H9 (cell line): ENCODE data around the gene PIBF1. TPM values are rescaled to one million over a fixed set of nuclear protein-coding genes. Genes with fewer than 3 reads are reported as not detected.

Experiments
- DNase-seq: peaks from one replicate; pipeline ENCODE4 v3.0.0-alpha.2; 2017
- H2AFZ ChIP-seq: one replicate; pipeline ENCODE4 v1.6.1; 2013; ENCODE audit warnings: mild to moderate bottlenecking, low read length, control low read depth, moderate library complexity
- H2AK5ac ChIP-seq: 2 replicates; pipeline ENCODE4 v1.6.1; 2013; ENCODE audit warnings: low read length, control low read depth, mixed read lengths; ENCODE audit not compliant: insufficient read length
- H2BK120ac ChIP-seq: one replicate; pipeline ENCODE4 v1.6.1; 2013; ENCODE audit warnings: low read depth, mild to moderate bottlenecking, low read length, control low read depth, inconsistent platforms; ENCODE audit not compliant: poor library complexity, severe bottlenecking
- H2BK12ac ChIP-seq: 2 replicates; pipeline ENCODE4 v1.6.1; 2013; ENCODE audit warnings: low read length, control low read depth, mixed read lengths, low read depth; ENCODE audit not compliant: insufficient read length
- H2BK15ac ChIP-seq: 2 replicates; pipeline ENCODE4 v1.6.1; 2013; ENCODE audit warnings: low read depth, low read length, control low read depth
- H2BK20ac ChIP-seq: one replicate; pipeline ENCODE4 v1.6.1; 2013; ENCODE audit warnings: low read depth, mild to moderate bottlenecking, low read length, control low read depth, inconsistent platforms; ENCODE audit not compliant: poor library complexity, severe bottlenecking
- H2BK5ac ChIP-seq: 2 replicates; pipeline ENCODE4 v1.6.1; 2013; ENCODE audit warnings: low read length, control low read depth, mixed read lengths; ENCODE audit not compliant: insufficient read length
- H3K14ac ChIP-seq: 2 replicates; pipeline ENCODE4 v1.6.1; 2013; ENCODE audit warnings: low read length, control low read depth; ENCODE audit not compliant: insufficient read depth
- H3K18ac ChIP-seq: 2 replicates; pipeline ENCODE4 v1.6.1; 2013; ENCODE audit warnings: low read depth, mild to moderate bottlenecking, mixed read lengths, low read length, control low read depth; ENCODE audit not compliant: insufficient read length
- H3K23ac ChIP-seq: 2 replicates; pipeline ENCODE4 v1.6.1; 2013; ENCODE audit warnings: low read length, control low read depth, mixed read lengths, low read depth; ENCODE audit not compliant: insufficient read length
- H3K23me2 ChIP-seq: 2 replicates; pipeline ENCODE4 v1.6.1; 2013; ENCODE audit warnings: low read depth, mild to moderate bottlenecking, mixed read lengths, low read length, control low read depth; ENCODE audit not compliant: insufficient read length, poor library complexity, severe bottlenecking
- H3K27ac ChIP-seq: 2 replicates; pipeline ENCODE4 v1.5.1; 2013; ENCODE audit warnings: low read length, control low read depth, mixed read lengths, low read depth; ENCODE audit not compliant: insufficient read length
- H3K27me3 ChIP-seq: 2 replicates; pipeline ENCODE4 v1.6.1; 2013; ENCODE audit warnings: low read length, control low read depth, inconsistent platforms; ENCODE audit not compliant: insufficient read depth
- H3K4ac ChIP-seq: 2 replicates; pipeline ENCODE4 v1.6.1; 2013; ENCODE audit warnings: low read depth, mild to moderate bottlenecking, control low read depth, inconsistent platforms, low read length, moderate library complexity
- H3K4me1 ChIP-seq: 2 replicates; pipeline ENCODE4 v1.6.1; 2013; ENCODE audit warnings: low read length, control low read depth, inconsistent platforms; ENCODE audit not compliant: insufficient read depth
- H3K4me2 ChIP-seq: 2 replicates; pipeline ENCODE4 v1.6.1; 2013; ENCODE audit warnings: low read length, control low read depth, mixed read lengths; ENCODE audit not compliant: insufficient read length, insufficient read depth
- H3K56ac ChIP-seq: 2 replicates; pipeline ENCODE4 v1.6.1; 2013; ENCODE audit warnings: low read depth, mild to moderate bottlenecking, mixed read lengths, low read length, control low read depth; ENCODE audit not compliant: insufficient read length
- H3K79me1 ChIP-seq: 2 replicates; pipeline ENCODE4 v1.6.1; 2013; ENCODE audit warnings: low read depth, mild to moderate bottlenecking, moderate library complexity, low read length, control low read depth, inconsistent platforms; ENCODE audit not compliant: insufficient read depth, poor library complexity, severe bottlenecking
- H3K79me2 ChIP-seq: 2 replicates; pipeline ENCODE4 v1.6.1; 2013; ENCODE audit warnings: low read length, control low read depth, inconsistent platforms; ENCODE audit not compliant: insufficient read depth
- H3K9ac ChIP-seq: 2 replicates; pipeline ENCODE4 v1.6.1; 2013; ENCODE audit warnings: low read length, control low read depth, mixed read lengths; ENCODE audit not compliant: insufficient read length; ENCODE audit errors: extremely low read depth
- H3K9me3 ChIP-seq: one replicate; pipeline ENCODE4 v1.6.1; 2013; ENCODE audit warnings: low read depth, low read length, inconsistent platforms; ENCODE audit not compliant: control insufficient read depth
- H3T11ph ChIP-seq: one replicate; pipeline ENCODE4 v1.6.1; 2013; ENCODE audit warnings: mild to moderate bottlenecking, low read length, control low read depth, inconsistent platforms
- H4K20me1 ChIP-seq: one replicate; pipeline ENCODE4 v1.6.1; 2013; ENCODE audit not compliant: control insufficient read depth, insufficient read length, insufficient read depth
- H4K5ac ChIP-seq: 2 replicates; pipeline ENCODE4 v1.6.1; 2013; ENCODE audit warnings: low read depth, mild to moderate bottlenecking, mixed read lengths, low read length, control low read depth; ENCODE audit not compliant: insufficient read length
- H4K8ac ChIP-seq: replicated peaks from 2 replicates; pipeline ENCODE4 v1.6.1; 2013; ENCODE audit warnings: low read length, control low read depth, mixed read lengths, low read depth; ENCODE audit not compliant: insufficient read length
- H4K91ac ChIP-seq: 2 replicates; pipeline ENCODE4 v1.6.1; 2013; ENCODE audit warnings: low read depth, mild to moderate bottlenecking, moderate library complexity, mixed read lengths, low read length, control low read depth; ENCODE audit not compliant: insufficient read length
- H3K27ac Mint-ChIP-seq, 3 experiments: 2 replicates in 2 of 3; 3 replicates in 1 of 3; pipeline ENCODE4 v1.8.0; 2020 to 2021; ENCODE audit warnings: mixed read lengths in 3 of 3, mild to moderate bottlenecking in 1 of 3, moderate library complexity in 1 of 3
- H3K27me3 Mint-ChIP-seq: 2 replicates; pipeline ENCODE4 v1.8.0; 2021; ENCODE audit warnings: low read depth, mild to moderate bottlenecking, moderate library complexity, mixed read lengths
- H3K36me3 Mint-ChIP-seq, 3 experiments: 2 replicates in 2 of 3; 3 replicates in 1 of 3; pipeline ENCODE4 v1.8.0; 2020 to 2021; ENCODE audit warnings: low read depth in 3 of 3, mixed read lengths in 3 of 3; ENCODE audit not compliant: insufficient read depth in 1 of 3
- H3K4me1 Mint-ChIP-seq, 2 experiments: 2 replicates each; pipeline ENCODE4 v1.8.0; 2020; ENCODE audit warnings: mixed read lengths in 2 of 2
- H3K4me3 Mint-ChIP-seq, 2 experiments: 2 replicates in 1 of 2; 3 replicates in 1 of 2; pipeline ENCODE4 v1.8.0; 2020 to 2021; ENCODE audit warnings: mild to moderate bottlenecking in 2 of 2, mixed read lengths in 2 of 2, moderate library complexity in 1 of 2
- H3K9me3 Mint-ChIP-seq, 2 experiments: 2 replicates in 1 of 2; 3 replicates in 1 of 2; pipeline ENCODE4 v1.8.0; 2020; ENCODE audit warnings: mild to moderate bottlenecking in 2 of 2, mixed read lengths in 2 of 2, moderate library complexity in 1 of 2
- CTCF ChIP-seq: fragments of 200-600 bp; sonication (generic); conservative IDR thresholded peaks from 3 replicates; pipeline ENCODE4 v1.8.0; 2021; ENCODE audit warnings: antibody characterized with exemption, mild to moderate bottlenecking
- WGBS: extraction: QIAGEN DNeasy Blood & Tissue Kit; methylation state at CpG from one replicate; pipeline ENCODE4 v1.1.7; 2013; ENCODE audit warnings: missing lambda C conversion rate, low lambda C conversion rate, mixed read lengths; ENCODE audit not compliant: insufficient read length; ENCODE audit errors: extremely low coverage; 5-methylcytosine and 5-hydroxymethylcytosine counted together
- total RNA-seq: library from RNA; stranded (reverse); gene quantifications from 2 replicates; pipeline ENCODE4 v1.2.1, GENCODE V29; 2021

The PIBF1 gene
- total RNA-seq, 1 experiment from 2014 or later, result 12.7 TPM

- H4K20me1 ChIP-seq, result no peaks in the 10 kb centered on the region
- no peak overlapping the region for H3T11ph ChIP-seq
- TF ChIP-seq CTCF, result no peak
- H3K18ac ChIP-seq, result no peak overlapping the region
- H3K23me2 ChIP-seq, result no peaks in the 10 kb centered on the region
- no peak overlapping the region for H3K56ac ChIP-seq
- H2BK15ac ChIP-seq, result no peak overlapping the region
- H2AK5ac ChIP-seq, result no peak overlapping the region
- no peak overlapping the region for H2AFZ ChIP-seq
- no peak overlapping the region for H3K14ac ChIP-seq
- Mint-ChIP-seq H3K4me1 (peaks cover 13 to 14% of the 10 kb centered on the region in 2 experiments), H3K27me3 (no peaks in the 10 kb centered on the region), H3K9me3 (no peaks in the 10 kb centered on the region), H3K36me3 (peaks cover 0 to 2% (median 0%) of the 10 kb centered on the region in 3 experiments; a peak in 5 of 7 replicates), H3K27ac (peak overlapping the region in 2 of 3 experiments; percentile 52 to 81; a peak in 1 of 7 replicates), H3K4me3 (no peak overlapping the region)
- WGBS, result no CpG with 5 or more reads among the region's 1 CpG
- H3K27ac ChIP-seq, result no peak overlapping the region
- no peak overlapping the region for H4K8ac ChIP-seq
- H3K23ac ChIP-seq, result no peak overlapping the region
- H2BK5ac ChIP-seq, result no peak overlapping the region
- H2BK12ac ChIP-seq, result no peak overlapping the region
- H3K4me1 ChIP-seq, result no peaks in the 10 kb centered on the region
- DNase-seq, result no peak
- no peak overlapping the region for H4K5ac ChIP-seq
- H3K9ac ChIP-seq, result no peak overlapping the region
- H3K4ac ChIP-seq, result no peak overlapping the region
- H3K4me2 ChIP-seq, result no peak overlapping the region
- no peak overlapping the region for H4K91ac ChIP-seq
- H2BK120ac ChIP-seq, result no peak overlapping the region
- no peaks in the 10 kb centered on the region for H3K79me2 ChIP-seq
- H2BK20ac ChIP-seq, result no peak overlapping the region
- H3K9me3 ChIP-seq, result no peaks in the 10 kb centered on the region
- no peaks in the 10 kb centered on the region for H3K79me1 ChIP-seq
- no peaks in the 10 kb centered on the region for H3K27me3 ChIP-seq
Measured at GRCh38 chr13:72973234-72973633, 191.3 kb downstream of the PIBF1 start.
